ENCODE data around the gene OLFM2.

GRCh38 chr19:9901020-9901419, 35.3 kb downstream of the OLFM2 start:
- TF ChIP-seq EZH2phosphoT487 (IDR thresholded peaks at IDR 0.05; ENCODE audit: borderline replicate concordance) (no peak), TCF7L2 (IDR thresholded peaks at IDR 0.05; ENCODE audit: borderline replicate concordance, extremely low read depth, insufficient read depth, insufficient read length) (no peak), POLR2A (IDR thresholded peaks at IDR 0.05; ENCODE audit: borderline replicate concordance, extremely low read depth, insufficient read depth, insufficient read length) (no peak), CTCF (IDR thresholded peaks at IDR 0.05 in 2 of 3, conservative IDR thresholded peaks at IDR 0.05 in 1 of 3; ENCODE audit: borderline replicate concordance in 1 of 3, insufficient read depth in 1 of 3, low read depth in 2 of 3, low read length in 2 of 3) (no peak), EZH2 (IDR thresholded peaks at IDR 0.05) (no peak), MAX (IDR thresholded peaks at IDR 0.05) (no peak), JUND (IDR thresholded peaks at IDR 0.05) (no peak), REST (IDR thresholded peaks at IDR 0.05; ENCODE audit: low read depth) (no peak)
